ENCODE results near the gene DUSP19. TPM values are rescaled to one million over a fixed set of nuclear protein-coding genes. Genes with fewer than 3 reads are reported as not detected.

Gene DUSP19
- total and polyA plus RNA-seq, 10 of the 15 experiments (the other 5 are each of a cell fraction or from before 2014, with no cell fraction given) = 0.16 to 1.7 (median 0.57) TPM

- no peak overlapping the region for H2AFZ ChIP-seq (ENCODE audit: control insufficient read depth, low read depth, low read length)
- no peak overlapping the region for H3K27ac ChIP-seq (ENCODE audit: control insufficient read depth, insufficient read depth)
- no peaks in the 10 kb centered on the region for H3K79me2 ChIP-seq (ENCODE audit: control insufficient read depth, insufficient read depth, low read length)
- H3K27me3 ChIP-seq (replicated peaks in 1 of 2; ENCODE audit: control insufficient read depth in 2 of 2, insufficient read depth in 2 of 2, low read length in 1 of 2) = peaks cover 7 to 8% of the 10 kb centered on the region in 2 experiments
- H4K20me1 ChIP-seq (ENCODE audit: control insufficient read depth, insufficient read depth) = no peaks in the 10 kb centered on the region
- BruUV-seq (replicated peaks) = no TSS peak
- TF ChIP-seq ZSCAN29 (IDR thresholded peaks at IDR 0.05) (no peak), BRCA1 (IDR thresholded peaks at IDR 0.05; ENCODE audit: low read depth, low read length) (no peak), SP1 (IDR thresholded peaks at IDR 0.05; ENCODE audit: low read depth, low read length) (no peak), E4F1 (IDR thresholded peaks at IDR 0.05; ENCODE audit: borderline replicate concordance, partially characterized antibody) (no peak), EGR1 (IDR thresholded peaks at IDR 0.05; ENCODE audit: borderline replicate concordance in 1 of 2, low read depth in 2 of 2, low read length in 2 of 2) (no peak), NFYA (IDR thresholded peaks at IDR 0.05; ENCODE audit: borderline replicate concordance, low read depth, low read length) (no peak), NFYB (IDR thresholded peaks at IDR 0.05; ENCODE audit: insufficient read depth, low read depth, low read length) (no peak), USF1 (IDR thresholded peaks at IDR 0.05; ENCODE audit: borderline replicate concordance, extremely low read length, insufficient read depth, low read depth, low read length) (no peak), CHD2 (IDR thresholded peaks at IDR 0.05; ENCODE audit: borderline replicate concordance, low read depth, low read length) (no peak), EED (IDR thresholded peaks at IDR 0.05; ENCODE audit: low read depth) (no peak), ZBTB40 (IDR thresholded peaks at IDR 0.05; ENCODE audit: borderline replicate concordance) (no peak), NKRF (conservative IDR thresholded peaks at IDR 0.05) (no peak), HSF1 (IDR thresholded peaks at IDR 0.05; ENCODE audit: low read depth, low read length) (no peak)
- no peaks in the 10 kb centered on the region for H3K9me3 ChIP-seq (replicated peaks; ENCODE audit: control insufficient read depth, insufficient read depth, low read length)
- peaks cover 13% of the 10 kb centered on the region; the same call in 1 of the 2 replicates for H3K4me1 ChIP-seq (ENCODE audit: control insufficient read depth, insufficient read depth, low read length)
- intact Hi-C loops (cut with micrococcal nuclease; ENCODE audit: unreplicated experiment) (no loop called here), in situ Hi-C loops (cut with MboI) (no loop called here)
- no peak overlapping the region for H3K9ac ChIP-seq (ENCODE audit: control insufficient read depth, insufficient read depth, low read length)
- ATAC-seq (no peak), DNase-seq (ENCODE audit: low read depth, low spot score) (no peak), FAIRE-seq (no peak)
- SMC1A ChIA-PET (ENCODE audit: uncharacterized antibody, unreplicated experiment) = no interaction called here
- CTCF ChIA-PET = no interaction called here
- POLR2A ChIA-PET = no interaction called here
- RAD21 ChIA-PET (ENCODE audit: unreplicated experiment) = no interaction called here
- no peaks in the 10 kb centered on the region for H3K36me3 ChIP-seq (ENCODE audit: control insufficient read depth in 2 of 2, insufficient read depth in 2 of 2, low read length in 1 of 2)
- WGBS (ENCODE audit: insufficient coverage, insufficient replicate concordance, low lambda C conversion rate, missing lambda C conversion rate) = 6% methylated on average over 1 of the region's 1 CpG
- H3K4me3 ChIP-seq = no peak overlapping the region
- H3K4me2 ChIP-seq (ENCODE audit: control insufficient read depth, insufficient read depth) = no peak overlapping the region
Observed at GRCh38 chr2:183033951-183034350, 44.6 kb upstream of the DUSP19 start.
